ENCODE measurements around the gene TNNT1.
A peak's percentile ranks its signal among the peaks of the same experiment; 100 is the strongest.

Gene TNNT1

GRCh38 chr19:55089342-55089944 is 59.6 kb downstream of the TNNT1 start:
- in situ Hi-C loops (cut with MboI; ENCODE audit: low sequenced_read_pairs): no loop called here
- DNase-seq (ENCODE audit: low spot score in 2 of 2): no peak
- H3K36me3 ChIP-seq (replicated peaks): peaks cover 9% of the 10 kb centered on the region; the same call in 1 of the 2 replicates
- no peaks in the 10 kb centered on the region for H3K4me1 ChIP-seq
- no peaks in the 10 kb centered on the region for H3K27me3 ChIP-seq (ENCODE audit: low read depth)
- H3K4me3 ChIP-seq: no peak overlapping the region
- no peaks in the 10 kb centered on the region for H3K9me3 ChIP-seq

- in situ Hi-C loops (cut with MboI; ENCODE audit: low sequenced_read_pairs): no loop called here
- H3K9me3 ChIP-seq: no peaks in the 10 kb centered on the region
- H3K36me3 ChIP-seq (replicated peaks): peaks cover 8% of the 10 kb centered on the region; the same call in 1 of the 2 replicates
- peak; percentile 19 to 94 for DNase-seq (ENCODE audit: low spot score in 2 of 2)
- no peak overlapping the region for H3K4me3 ChIP-seq
- no peaks in the 10 kb centered on the region for H3K4me1 ChIP-seq
- H3K27me3 ChIP-seq (ENCODE audit: low read depth): no peaks in the 10 kb centered on the region
Observed at GRCh38 chr19:55088543-55089341, 60.3 kb downstream of the TNNT1 start.

- no peaks in the 10 kb centered on the region for H3K4me1 ChIP-seq
- H3K36me3 ChIP-seq (replicated peaks): peaks cover 8% of the 10 kb centered on the region; the same call in 1 of the 2 replicates
- H3K27me3 ChIP-seq (ENCODE audit: low read depth): no peaks in the 10 kb centered on the region
- in situ Hi-C loops (cut with MboI; ENCODE audit: low sequenced_read_pairs): no loop called here
- no peak for DNase-seq (ENCODE audit: low spot score in 2 of 2)
- no peaks in the 10 kb centered on the region for H3K9me3 ChIP-seq
- H3K4me3 ChIP-seq: no peak overlapping the region
Observed at GRCh38 chr19:55088021-55088451, 61.0 kb downstream of the TNNT1 start.

GRCh38 chr19:55087542-55087901 is 61.5 kb downstream of the TNNT1 start:
- no peak for DNase-seq (ENCODE audit: low spot score in 2 of 2)
- in situ Hi-C loops (cut with MboI; ENCODE audit: low sequenced_read_pairs): no loop called here
- Histone ChIP-seq H3K4me1 (no peaks in the 10 kb centered on the region), H3K27me3 (ENCODE audit: low read depth) (no peaks in the 10 kb centered on the region), H3K36me3 (replicated peaks) (peaks cover 8% of the 10 kb centered on the region; the same call in 1 of the 2 replicates), H3K9me3 (no peaks in the 10 kb centered on the region), H3K4me3 (no peak overlapping the region)

- H3K9me3 ChIP-seq: no peaks in the 10 kb centered on the region
- H3K4me1 ChIP-seq: no peaks in the 10 kb centered on the region; the same call in 1 of the 2 replicates
- H3K4me3 ChIP-seq: no peak overlapping the region
- no peaks in the 10 kb centered on the region; the same call in 1 of the 2 replicates for H3K27me3 ChIP-seq (ENCODE audit: low read depth)
- peak in 1 of 2 experiments; percentile 47 for DNase-seq (ENCODE audit: low spot score in 2 of 2)
- H3K36me3 ChIP-seq (replicated peaks): peaks cover 8% of the 10 kb centered on the region; the same call in 1 of the 2 replicates
- in situ Hi-C loops (cut with MboI; ENCODE audit: low sequenced_read_pairs): no loop called here
Observed at GRCh38 chr19:55086730-55087541, 62.1 kb downstream of the TNNT1 start.

- DNase-seq (ENCODE audit: low spot score in 2 of 2): no peak
- Histone ChIP-seq H3K4me1 (peaks cover 3% of the 10 kb centered on the region), H3K4me3 (no peak overlapping the region), H3K27me3 (ENCODE audit: low read depth) (no peaks in the 10 kb centered on the region; the same call in 1 of the 2 replicates), H3K36me3 (replicated peaks) (peaks cover 6% of the 10 kb centered on the region; the same call in 1 of the 2 replicates), H3K9me3 (no peaks in the 10 kb centered on the region)
- in situ Hi-C loops (cut with MboI; ENCODE audit: low sequenced_read_pairs): no loop called here
Observed at GRCh38 chr19:55085923-55086715, 62.9 kb downstream of the TNNT1 start.

GRCh38 chr19:55084416-55084815 is 64.6 kb downstream of the TNNT1 start:
- DNase-seq (ENCODE audit: low spot score in 2 of 2): no peak
- H3K27me3 ChIP-seq (ENCODE audit: low read depth): no peaks in the 10 kb centered on the region; the same call in 1 of the 2 replicates
- H3K4me1 ChIP-seq: peaks cover 14% of the 10 kb centered on the region
- H3K9me3 ChIP-seq: no peaks in the 10 kb centered on the region
- no peaks in the 10 kb centered on the region; the same call in 1 of the 2 replicates for H3K36me3 ChIP-seq (replicated peaks)
- in situ Hi-C loops (cut with MboI; ENCODE audit: low sequenced_read_pairs): no loop called here
- no peak overlapping the region for H3K4me3 ChIP-seq

GRCh38 chr19:55083004-55083850 is 65.8 kb downstream of the TNNT1 start:
- in situ Hi-C loops (cut with MboI; ENCODE audit: low sequenced_read_pairs): no loop called here
- no peak for DNase-seq (ENCODE audit: low spot score in 2 of 2)
- Histone ChIP-seq H3K36me3 (replicated peaks) (no peaks in the 10 kb centered on the region; the same call in 1 of the 2 replicates), H3K27me3 (ENCODE audit: low read depth) (no peaks in the 10 kb centered on the region; the same call in 1 of the 2 replicates), H3K4me3 (no peak overlapping the region), H3K4me1 (peaks cover 14% of the 10 kb centered on the region), H3K9me3 (no peaks in the 10 kb centered on the region)
